Adipocyte (in vitro differentiated cells): Measurements from ENCODE around the gene FUZ.

Experiments used
- DNase-seq: peaks from one replicate; pipeline ENCODE4 v3.0.0-alpha.2; 2015; ENCODE audit warnings: low read depth
- H3K27me3 ChIP-seq: replicated peaks from 2 replicates; pipeline ENCODE4 v1.7.0; 2013; ENCODE audit warnings: mild to moderate bottlenecking, low read length, moderate library complexity; ENCODE audit not compliant: control insufficient read depth, insufficient read depth
- H3K36me3 ChIP-seq: 2 replicates; pipeline ENCODE4 v1.7.0; 2013; ENCODE audit warnings: low read length, mild to moderate bottlenecking, moderate library complexity; ENCODE audit not compliant: control insufficient read depth, insufficient read depth, severe bottlenecking
- H3K4me1 ChIP-seq: 2 replicates; pipeline ENCODE4 v1.7.0; 2013; ENCODE audit warnings: mild to moderate bottlenecking, low read length, moderate library complexity; ENCODE audit not compliant: control insufficient read depth, insufficient read depth
- H3K4me3 ChIP-seq: 2 replicates; pipeline ENCODE4 v1.7.0; 2013; ENCODE audit warnings: mild to moderate bottlenecking, low read length, moderate library complexity
- H3K9ac ChIP-seq: 2 replicates; pipeline ENCODE4 v1.7.0; 2013; ENCODE audit warnings: mild to moderate bottlenecking, low read length, moderate library complexity
- H3K9me3 ChIP-seq: 2 replicates; pipeline ENCODE4 v1.7.0; 2013; ENCODE audit warnings: mild to moderate bottlenecking, low read length, moderate library complexity; ENCODE audit not compliant: control insufficient read depth

Gene FUZ

DNA sequence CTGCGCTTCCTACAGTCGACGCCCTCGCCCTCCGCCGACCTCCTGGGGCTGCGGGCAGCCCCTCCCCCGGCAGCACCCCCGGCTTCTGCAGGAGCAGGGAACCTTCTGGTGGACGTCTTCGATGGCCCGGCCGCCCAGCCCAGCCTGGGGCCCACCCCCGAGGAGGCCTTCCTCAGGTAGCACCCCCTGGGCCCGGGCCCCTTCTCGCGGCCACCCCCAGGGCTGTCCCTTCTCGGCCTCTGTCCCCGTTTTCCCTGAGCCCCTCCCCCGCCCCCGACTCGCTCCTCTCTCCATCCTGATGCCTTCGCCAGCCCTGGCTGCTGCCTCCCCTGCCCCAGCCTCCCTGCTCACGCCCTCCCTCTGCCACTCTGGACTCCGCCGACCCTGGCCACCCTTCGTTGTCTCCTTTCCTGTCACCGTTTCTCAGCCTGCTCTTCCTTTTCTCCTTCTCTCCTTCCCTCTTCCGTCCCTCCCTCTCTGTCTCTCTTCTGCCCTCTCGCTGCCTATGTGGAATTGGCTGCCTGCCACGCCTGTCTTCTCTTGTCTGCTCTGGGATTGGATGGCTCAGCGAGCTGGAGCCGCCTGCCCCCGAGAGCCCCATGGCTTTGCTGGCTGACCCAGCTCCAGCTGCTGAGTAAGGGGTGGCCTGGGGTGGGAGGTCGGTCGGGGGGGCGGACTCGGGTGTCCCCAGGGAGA lies 11.0 kb downstream of the FUZ start:
- no peaks in the 10 kb centered on the region for H3K9me3 ChIP-seq
- peaks cover 14% of the 10 kb centered on the region for H3K4me1 ChIP-seq
- peak overlapping the region; percentile 55 for H3K4me3 ChIP-seq
- DNase-seq = peak; percentile 77
- peak overlapping the region; percentile 75 for H3K9ac ChIP-seq
- H3K27me3 ChIP-seq = no peaks in the 10 kb centered on the region
- H3K36me3 ChIP-seq = peaks cover 76% of the 10 kb centered on the region

DNA sequence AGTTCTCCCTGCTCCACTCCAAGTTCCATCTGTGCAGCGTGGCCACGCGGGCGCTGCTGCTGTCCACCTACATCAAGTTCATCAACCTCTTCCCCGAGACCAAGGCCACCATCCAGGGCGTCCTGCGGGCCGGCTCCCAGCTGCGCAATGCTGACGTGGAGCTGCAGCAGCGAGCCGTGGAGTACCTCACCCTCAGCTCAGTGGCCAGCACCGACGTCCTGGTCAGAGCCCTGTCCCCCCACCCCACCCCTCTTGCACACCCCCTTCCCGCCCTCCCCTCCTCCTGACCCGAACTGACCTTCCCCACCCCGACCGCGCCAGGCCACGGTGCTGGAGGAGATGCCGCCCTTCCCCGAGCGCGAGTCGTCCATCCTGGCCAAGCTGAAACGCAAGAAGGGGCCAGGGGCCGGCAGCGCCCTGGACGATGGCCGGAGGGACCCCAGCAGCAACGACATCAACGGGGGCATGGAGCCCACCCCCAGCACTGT lies 11.6 kb downstream of the FUZ start:
- H3K36me3 ChIP-seq = peaks cover 80% of the 10 kb centered on the region
- peaks cover 14% of the 10 kb centered on the region for H3K4me1 ChIP-seq
- H3K9me3 ChIP-seq = no peaks in the 10 kb centered on the region
- no peaks in the 10 kb centered on the region for H3K27me3 ChIP-seq
- no peak for DNase-seq
- H3K4me3 ChIP-seq = no peak overlapping the region
- peak overlapping the region; percentile 75 for H3K9ac ChIP-seq

DNA sequence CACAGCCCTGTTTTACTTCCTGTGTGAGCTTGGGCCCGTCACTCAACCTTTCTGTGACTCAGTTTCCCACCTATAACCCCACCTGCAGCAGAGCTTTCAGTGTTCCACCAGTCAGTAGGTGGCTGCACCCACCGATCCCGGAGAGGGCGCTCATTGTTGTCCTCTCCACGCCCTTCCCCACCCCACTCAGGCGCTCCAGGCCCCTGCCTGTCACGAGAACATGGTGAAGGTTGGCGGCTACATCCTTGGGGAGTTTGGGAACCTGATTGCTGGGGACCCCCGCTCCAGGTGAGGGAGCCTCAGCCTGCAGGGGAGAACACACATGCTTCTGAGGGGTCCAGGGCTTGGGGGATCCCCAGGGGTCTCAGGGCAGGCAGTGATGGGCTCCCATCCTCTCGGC lies 12.3 kb downstream of the FUZ start:
- Histone ChIP-seq H3K4me1 (peaks cover 14% of the 10 kb centered on the region), H3K9ac (no peak overlapping the region), H3K9me3 (no peaks in the 10 kb centered on the region), H3K36me3 (peaks cover 80% of the 10 kb centered on the region), H3K27me3 (no peaks in the 10 kb centered on the region), H3K4me3 (no peak overlapping the region)
- DNase-seq = no peak

DNA sequence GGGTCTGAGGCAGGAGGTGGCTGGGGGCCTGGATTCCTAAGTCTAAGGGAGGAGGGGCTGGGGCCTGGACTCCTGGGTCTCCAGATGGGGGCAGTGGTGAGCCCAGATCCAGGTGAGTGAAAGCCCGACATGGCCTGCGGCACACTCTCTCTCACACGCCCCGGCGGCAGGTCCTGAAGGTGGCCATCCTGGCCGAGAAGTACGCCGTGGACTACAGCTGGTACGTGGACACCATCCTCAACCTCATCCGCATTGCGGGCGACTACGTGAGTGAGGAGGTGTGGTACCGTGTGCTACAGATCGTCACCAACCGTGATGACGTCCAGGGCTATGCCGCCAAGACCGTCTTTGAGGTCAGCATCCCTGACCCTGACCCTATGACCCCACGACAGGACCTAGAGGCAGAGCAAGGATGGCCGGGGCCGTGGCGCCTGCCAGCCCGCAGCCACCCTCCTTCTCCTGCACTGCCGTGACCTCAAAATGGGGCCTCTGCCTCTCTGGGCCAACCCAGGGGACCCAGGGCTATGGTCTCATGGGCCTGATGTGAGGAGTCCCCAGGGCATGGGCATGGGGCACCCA lies 13.2 kb downstream of the FUZ start:
- Histone ChIP-seq H3K9ac (no peak overlapping the region), H3K9me3 (no peaks in the 10 kb centered on the region), H3K4me3 (no peak overlapping the region), H3K4me1 (peaks cover 14% of the 10 kb centered on the region), H3K27me3 (no peaks in the 10 kb centered on the region), H3K36me3 (peaks cover 85% of the 10 kb centered on the region)
- DNase-seq = no peak

DNA sequence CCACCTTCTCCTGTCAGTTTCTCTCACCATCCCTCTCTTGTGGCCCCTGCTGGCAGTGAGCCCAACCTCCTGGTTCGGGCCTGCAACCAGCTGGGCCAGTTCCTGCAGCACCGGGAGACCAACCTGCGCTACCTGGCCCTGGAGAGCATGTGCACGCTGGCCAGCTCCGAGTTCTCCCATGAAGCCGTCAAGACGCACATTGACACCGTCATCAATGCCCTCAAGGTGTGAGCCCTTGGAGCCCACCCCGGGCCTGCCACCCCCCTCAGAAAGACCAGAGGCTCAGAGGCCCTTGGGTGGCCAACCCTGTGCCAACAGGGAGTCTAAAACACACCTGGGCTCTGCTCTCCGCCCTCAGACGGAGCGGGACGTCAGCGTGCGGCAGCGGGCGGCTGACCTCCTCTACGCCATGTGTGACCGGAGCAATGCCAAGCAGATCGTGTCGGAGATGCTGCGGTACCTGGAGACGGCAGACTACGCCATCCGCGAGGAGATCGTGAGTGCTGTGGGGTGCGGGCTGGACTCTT lies 13.8 kb downstream of the FUZ start:
- peaks cover 85% of the 10 kb centered on the region for H3K36me3 ChIP-seq
- H3K9ac ChIP-seq = no peak overlapping the region
- no peak for DNase-seq
- H3K9me3 ChIP-seq = no peaks in the 10 kb centered on the region
- H3K27me3 ChIP-seq = no peaks in the 10 kb centered on the region
- H3K4me3 ChIP-seq = no peak overlapping the region
- peaks cover 14% of the 10 kb centered on the region for H3K4me1 ChIP-seq

DNA sequence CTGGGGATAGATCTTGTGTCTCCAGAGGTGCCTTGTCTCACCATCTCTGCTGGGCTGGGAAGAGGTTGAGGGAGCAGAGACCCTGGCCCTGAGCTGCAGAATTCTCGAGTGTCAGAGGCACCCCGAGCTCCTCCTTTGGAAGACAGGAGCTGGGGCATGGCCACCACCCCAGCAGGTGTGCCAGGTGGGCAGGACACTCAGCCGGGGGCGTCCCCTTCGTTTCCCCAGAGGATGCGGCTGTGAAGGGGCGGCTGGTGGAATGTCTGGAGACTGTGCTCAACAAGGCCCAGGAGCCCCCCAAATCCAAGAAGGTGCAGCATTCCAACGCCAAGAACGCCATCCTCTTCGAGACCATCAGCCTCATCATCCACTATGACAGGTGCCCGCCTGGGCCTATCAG lies 14.5 kb downstream of the FUZ start:
- Histone ChIP-seq H3K36me3 (peaks cover 84% of the 10 kb centered on the region), H3K27me3 (no peaks in the 10 kb centered on the region)
- no peak for DNase-seq

DNA sequence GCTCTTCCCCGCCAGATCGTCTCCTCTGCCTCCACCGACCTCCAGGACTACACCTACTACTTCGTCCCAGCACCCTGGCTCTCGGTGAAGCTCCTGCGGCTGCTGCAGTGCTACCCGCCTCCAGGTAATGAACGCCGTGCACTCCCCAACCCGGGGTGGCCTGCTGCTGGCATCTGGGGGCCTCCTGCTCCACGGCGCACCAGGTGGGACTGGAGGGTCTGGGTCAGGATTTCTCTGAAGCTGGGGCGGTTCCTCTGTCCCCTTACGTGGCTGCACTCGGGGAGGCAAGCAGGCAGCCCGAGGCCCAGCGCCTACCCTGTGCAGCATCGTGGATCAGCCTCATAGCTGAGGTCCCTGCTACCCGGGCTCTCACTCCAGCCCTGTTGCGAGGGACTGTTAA lies 17.5 kb downstream of the FUZ start:
- H3K9me3 ChIP-seq = no peaks in the 10 kb centered on the region
- H3K4me1 ChIP-seq = peaks cover 14% of the 10 kb centered on the region
- H3K9ac ChIP-seq = no peak overlapping the region
- H3K36me3 ChIP-seq = peaks cover 89% of the 10 kb centered on the region
- H3K27me3 ChIP-seq = no peaks in the 10 kb centered on the region
- no peak for DNase-seq
- H3K4me3 ChIP-seq = no peak overlapping the region

More for the DNA sequence above, 14.5 kb downstream of the FUZ start:
- H3K9ac ChIP-seq = no peak overlapping the region
- H3K4me1 ChIP-seq = peaks cover 15% of the 10 kb centered on the region
- H3K4me3 ChIP-seq = no peak overlapping the region
- no peaks in the 10 kb centered on the region for H3K9me3 ChIP-seq

DNA sequence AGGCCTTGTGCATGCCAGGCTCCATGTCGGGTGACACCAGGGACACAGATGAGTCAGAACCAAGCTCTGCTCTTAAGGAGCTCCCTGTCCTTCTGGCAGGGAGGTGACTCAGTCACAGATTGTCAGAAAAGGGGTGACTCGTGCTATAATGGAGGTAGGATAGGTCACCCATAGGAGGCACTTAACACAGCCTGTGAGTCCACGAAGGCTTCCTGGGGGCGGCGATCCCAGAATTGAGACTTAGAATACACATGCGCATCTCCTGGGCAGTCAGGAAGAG lies 19.6 kb downstream of the FUZ start:
- H3K27me3 ChIP-seq = no peaks in the 10 kb centered on the region
- no peak overlapping the region for H3K4me3 ChIP-seq
- peaks cover 16% of the 10 kb centered on the region for H3K4me1 ChIP-seq
- H3K9ac ChIP-seq = no peak overlapping the region
- H3K9me3 ChIP-seq = no peaks in the 10 kb centered on the region
- peaks cover 83% of the 10 kb centered on the region for H3K36me3 ChIP-seq
- DNase-seq = no peak

DNA sequence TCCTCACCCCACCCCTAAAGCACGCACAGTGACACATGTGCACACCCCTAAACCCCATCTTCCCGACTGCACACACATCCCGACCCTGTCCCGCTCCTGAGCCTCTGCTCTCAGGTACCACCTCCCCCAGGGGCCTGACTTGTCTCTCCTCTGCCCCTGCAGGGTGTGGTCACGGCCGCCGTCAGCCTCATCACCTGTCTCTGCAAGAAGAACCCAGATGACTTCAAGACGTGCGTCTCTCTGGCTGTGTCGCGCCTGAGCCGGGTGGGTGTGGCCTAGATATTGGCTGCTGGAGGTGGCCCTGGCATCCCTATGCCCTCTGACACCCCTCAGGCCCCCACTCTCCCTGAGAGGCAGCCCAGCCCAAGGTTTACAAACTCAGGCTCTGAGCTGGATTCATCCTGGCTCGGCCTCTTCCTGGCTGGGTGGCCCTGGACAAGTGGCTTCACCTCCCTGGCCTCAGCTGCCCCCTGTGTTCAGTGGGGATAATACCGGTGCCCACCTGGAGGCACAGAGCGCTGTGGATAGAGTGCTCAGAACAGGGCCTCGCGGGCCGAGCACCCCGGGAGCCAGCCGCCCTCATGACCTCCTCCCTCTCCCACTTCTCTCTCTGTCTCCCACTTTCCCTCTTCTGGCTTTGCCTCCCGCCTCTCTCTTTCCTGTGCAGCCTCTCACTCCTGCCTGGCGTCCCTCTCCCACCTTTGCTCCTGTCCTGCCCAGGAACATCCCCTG lies 20.1 kb downstream of the FUZ start:
- Histone ChIP-seq H3K4me3 (no peak overlapping the region), H3K36me3 (peaks cover 83% of the 10 kb centered on the region), H3K4me1 (peaks cover 16% of the 10 kb centered on the region), H3K9ac (no peak overlapping the region), H3K27me3 (no peaks in the 10 kb centered on the region), H3K9me3 (no peaks in the 10 kb centered on the region)
- no peak for DNase-seq

DNA sequence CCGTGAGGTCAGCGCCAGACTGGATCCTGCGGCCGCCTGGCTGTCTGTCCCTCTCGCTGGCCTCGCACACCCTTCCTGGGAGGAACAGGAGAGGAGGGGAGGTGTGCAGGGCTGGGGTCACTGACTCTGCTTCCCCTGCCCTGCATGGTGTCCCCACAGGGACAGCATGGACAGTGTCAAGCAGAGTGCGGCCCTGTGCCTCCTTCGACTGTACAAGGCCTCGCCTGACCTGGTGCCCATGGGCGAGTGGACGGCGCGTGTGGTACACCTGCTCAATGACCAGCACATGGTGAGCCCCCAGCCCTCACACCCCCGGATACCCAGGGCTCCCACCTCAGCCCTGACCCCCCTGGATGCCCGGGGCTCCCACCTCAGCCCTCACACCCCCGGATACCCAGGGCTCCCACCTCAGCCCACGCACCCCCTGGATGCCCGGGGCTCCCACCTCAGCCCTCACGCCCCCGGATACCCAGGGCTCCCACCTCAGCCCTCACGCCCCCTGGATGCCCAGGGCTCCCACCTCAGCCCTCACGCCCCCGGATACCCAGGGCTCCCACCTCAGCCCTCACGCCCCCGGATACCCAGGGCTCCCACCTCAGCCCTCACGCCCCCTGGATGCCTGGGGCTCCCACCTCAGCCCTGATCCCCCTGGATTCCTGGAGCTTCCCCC lies 21.2 kb downstream of the FUZ start:
- Histone ChIP-seq H3K9ac (peak overlapping the region; percentile 80), H3K4me1 (peaks cover 18% of the 10 kb centered on the region), H3K27me3 (no peaks in the 10 kb centered on the region), H3K9me3 (no peaks in the 10 kb centered on the region), H3K4me3 (no peak overlapping the region), H3K36me3 (peaks cover 82% of the 10 kb centered on the region)
- no peak for DNase-seq

DNA sequence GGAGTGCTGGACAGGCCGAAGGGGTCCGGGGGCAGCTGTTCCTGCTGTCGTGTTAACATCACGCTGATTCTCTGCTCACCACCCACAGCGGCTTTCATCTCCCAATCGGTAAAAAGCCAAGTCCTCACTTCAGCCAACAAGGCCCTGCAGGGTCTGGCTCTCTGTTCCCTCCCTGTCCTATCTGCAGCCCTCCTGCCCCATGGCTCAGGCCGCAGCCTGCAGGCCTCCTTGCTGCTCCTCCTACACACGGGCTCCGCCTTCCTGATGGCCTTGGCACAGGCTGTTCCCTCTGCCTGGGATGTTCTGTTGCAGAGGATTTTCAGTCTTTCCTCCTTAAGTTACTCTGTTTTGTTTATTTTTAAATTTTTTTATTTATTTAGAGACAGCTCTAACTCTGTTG lies 22.2 kb downstream of the FUZ start:
- Histone ChIP-seq H3K36me3 (peaks cover 71% of the 10 kb centered on the region), H3K27me3 (no peaks in the 10 kb centered on the region), H3K4me1 (peaks cover 28% of the 10 kb centered on the region), H3K4me3 (no peak overlapping the region), H3K9me3 (no peaks in the 10 kb centered on the region), H3K9ac (peak overlapping the region; percentile 80)
- no peak for DNase-seq
